Endothelial cell of umbilical vein (primary cell): Measurements from ENCODE around the gene PHLPP1. TPM values are rescaled to one million over a fixed set of nuclear protein-coding genes. Genes with fewer than 3 reads are reported as not detected.

Source experiments
- BruUV-seq: library from RNA; stranded (reverse); fragments of 400-500 nt; replicated peaks from 2 replicates; lab custom pipeline; 2021; lab: Mats Ljungman, UMichigan
- CTCF ChIA-PET: fragments of 300-600, 350-600 bp; sonication (Branson Sonifier 250); formaldehyde crosslinking; loops from one replicate; lab custom pipeline; 2021; ENCODE audit warnings: antibody characterized with exemption, inconsistent platforms; lab: Charles Lee
- POLR2A ChIA-PET: fragments of 300-600, 350-600 bp; sonication (Branson Sonifier 250); formaldehyde crosslinking; loops from one replicate; lab custom pipeline; 2021; ENCODE audit warnings: antibody characterized with exemption, inconsistent platforms; lab: Charles Lee
- DNase-seq: peaks from one replicate; pipeline ENCODE4 v3.0.0-alpha.2; 2011; ENCODE audit warnings: low read depth, low spot score
- FAIRE-seq: peaks from 2 replicates; lab custom pipeline; 2011; peaks lifted over from hg19 to GRCh38; lab: Jason Lieb, UNC
- H2AFZ ChIP-seq: 2 replicates; pipeline ENCODE4 v1.6.0; 2012; ENCODE audit warnings: low read depth, low read length, control low read depth, inconsistent platforms
- H3K27ac ChIP-seq: 2 replicates; pipeline ENCODE4 v1.5.1; 2011; ENCODE audit warnings: low read depth, mild to moderate bottlenecking, control low read depth, low read length, moderate library complexity; ENCODE audit not compliant: insufficient read depth
- H3K27me3 ChIP-seq, 2 experiments: 2 replicates each; pipeline versions ENCODE4 v1.6.0 to v1.6.1; 2011; ENCODE audit warnings: low read length in 2 of 2, mixed read lengths in 1 of 2; ENCODE audit not compliant: control insufficient read depth in 2 of 2, insufficient read depth in 2 of 2
- H3K36me3 ChIP-seq, 2 experiments: 2 replicates in 1 of 2; 3 replicates in 1 of 2; pipeline ENCODE4 v1.5.1; 2011; ENCODE audit warnings: low read length in 2 of 2, mild to moderate bottlenecking in 1 of 2, moderate library complexity in 1 of 2; ENCODE audit not compliant: control insufficient read depth in 2 of 2, insufficient read depth in 2 of 2; ENCODE audit errors: extremely low read depth in 1 of 2
- H3K4me1 ChIP-seq: 3 replicates; pipeline ENCODE4 v1.5.1; 2011; ENCODE audit warnings: mild to moderate bottlenecking, low read length; ENCODE audit not compliant: control insufficient read depth, insufficient read depth; ENCODE audit errors: extremely low read depth
- H3K4me2 ChIP-seq: 2 replicates; pipeline ENCODE4 v1.6.1; 2011; ENCODE audit warnings: low read length, control low read depth, mixed read lengths; ENCODE audit not compliant: insufficient read depth
- H3K4me3 ChIP-seq, 3 experiments: fragments of 200-600 bp in 1 of 3; sonication (generic), shearing (Covaris generic) in 1 of 3; replicated peaks in 1 of 3; 2 replicates each; pipeline ENCODE4 v1.5.1; 2011 to 2016; ENCODE audit warnings: control low read depth in 3 of 3, low read length in 3 of 3, mild to moderate bottlenecking in 2 of 3, inconsistent platforms in 1 of 3, low read depth in 1 of 3, moderate library complexity in 1 of 3; ENCODE audit not compliant: insufficient read depth in 1 of 3
- H3K79me2 ChIP-seq: 2 replicates; pipeline ENCODE4 v1.6.0; 2012; ENCODE audit warnings: low read length, inconsistent platforms; ENCODE audit not compliant: control insufficient read depth, insufficient read depth
- H3K9ac ChIP-seq: replicated peaks from 2 replicates; pipeline ENCODE3; 2011; ENCODE audit warnings: low read length, control low read depth; ENCODE audit not compliant: insufficient read depth; ENCODE audit errors: extremely low read depth
- H3K9me1 ChIP-seq: replicated peaks from 3 replicates; pipeline ENCODE4 v1.6.0; 2011; ENCODE audit warnings: mild to moderate bottlenecking, low read length; ENCODE audit not compliant: control insufficient read depth, insufficient read depth; ENCODE audit errors: extremely low read depth
- H3K9me3 ChIP-seq: replicated peaks from 2 replicates; pipeline ENCODE4 v1.5.1; 2012; ENCODE audit warnings: low read length, inconsistent platforms; ENCODE audit not compliant: control insufficient read depth, insufficient read depth
- H4K20me1 ChIP-seq: replicated peaks from 2 replicates; pipeline ENCODE3; 2011; ENCODE audit warnings: mild to moderate bottlenecking, low read length; ENCODE audit not compliant: control insufficient read depth, insufficient read depth; ENCODE audit errors: extremely low read depth
- CTCF ChIP-seq, 2 donors: IDR thresholded peaks; 1 replicate in 1 of 2; 2 replicates in 1 of 2; pipeline ENCODE4 v1.5.1; 2011; ENCODE audit warnings: low read length in 2 of 2, mild to moderate bottlenecking in 2 of 2, moderate library complexity in 2 of 2, control low read depth in 1 of 2, inconsistent platforms in 1 of 2, low read depth in 1 of 2; ENCODE audit not compliant: insufficient read depth in 1 of 2; ENCODE audit errors: extremely low read depth in 1 of 2
- EZH2 ChIP-seq: IDR thresholded peaks from 2 replicates; pipeline ENCODE4 v1.6.1; 2012; ENCODE audit warnings: borderline replicate concordance, low read depth, mild to moderate bottlenecking, moderate library complexity, low read length, inconsistent platforms; ENCODE audit not compliant: severe bottlenecking
- FOS ChIP-seq: IDR thresholded peaks from 2 replicates; pipeline ENCODE4 v1.6.1; 2011; ENCODE audit warnings: mild to moderate bottlenecking, low read length, moderate library complexity, borderline replicate concordance; ENCODE audit not compliant: insufficient read depth
- JUN ChIP-seq: IDR thresholded peaks from 2 replicates; pipeline ENCODE4 v1.6.1; 2011; ENCODE audit warnings: borderline replicate concordance, low read depth; ENCODE audit not compliant: insufficient read length, insufficient read depth
- MAX ChIP-seq: IDR thresholded peaks from 2 replicates; pipeline ENCODE4 v1.6.1; 2011; ENCODE audit not compliant: insufficient read depth, insufficient read length
- MYC ChIP-seq: IDR thresholded peaks from one replicate; pipeline ENCODE4 v1.6.1; 2011; ENCODE audit warnings: mild to moderate bottlenecking, low read depth, low read length
- POLR2A ChIP-seq: IDR thresholded peaks from 2 replicates; pipeline ENCODE4 v1.6.1; 2012; ENCODE audit warnings: low read depth, mild to moderate bottlenecking, control low read depth, low read length
- POLR2AphosphoS5 ChIP-seq: IDR thresholded peaks from 2 replicates; pipeline ENCODE4 v1.6.1; 2012; ENCODE audit warnings: low read depth, mild to moderate bottlenecking, control low read depth, low read length, moderate library complexity; ENCODE audit not compliant: insufficient read depth
- dilution Hi-C: fragments of 300-500 bp; cut with MboI; formaldehyde crosslinking; loops from one replicate; pipeline ENCODE4 v1.15.0; 2019; ENCODE audit warnings: low sequenced_read_pairs; ENCODE audit not compliant: extremely low pct_ligation_motif_present
- intact Hi-C: fragments of 100-400 bp; cut with micrococcal nuclease; formaldehyde crosslinking; loops from one replicate; pipeline ENCODE4 v1.10.0; 2022
- polyA plus RNA-seq, 4 experiments: library from polyadenylated mRNA; depleted of rRNA in 3 of 4; stranded (reverse) in 3 of 4; unstranded in 1 of 4; fragments of >200 nt; gene quantifications; 2 replicates each; pipeline versions ENCODE4 v1.2.1 to v1.2.3, GENCODE V29; 2011 to 2012; ENCODE audit warnings: missing spikeins in 1 of 4
- total RNA-seq: library from RNA; stranded (reverse); gene quantifications from 2 replicates; pipeline ENCODE4 v1.2.3, GENCODE V29; 2021

PHLPP1 gene
- total and polyA plus RNA-seq, 2 donors (not counting 3 experiments of a cell fraction or from before 2014, with no cell fraction given), result 4.0 to 10.8 TPM

- no TSS peak for BruUV-seq
- Histone ChIP-seq H3K4me1 (no peaks in the 10 kb centered on the region), H3K27ac (no peak overlapping the region), H3K9me3 (no peaks in the 10 kb centered on the region), H3K36me3 (no peaks in the 10 kb centered on the region), H3K79me2 (no peaks in the 10 kb centered on the region), H3K9me1 (no peaks in the 10 kb centered on the region), H3K27me3 (no peaks in the 10 kb centered on the region), H2AFZ (no peak overlapping the region), H3K9ac (no peak overlapping the region), H4K20me1 (no peaks in the 10 kb centered on the region), H3K4me2 (no peak overlapping the region), H3K4me3 (no peak overlapping the region)
- intact Hi-C loops, result no loop called here
- ChIA-PET CTCF (no interaction called here), POLR2A (no interaction called here)
- FAIRE-seq (no peak), DNase-seq (no peak)
- dilution Hi-C loops, result no loop called here
- TF ChIP-seq MYC (no peak), FOS (no peak), POLR2A (no peak)
Measured at GRCh38 chr18:62693659-62694058, 21.7 kb upstream of the PHLPP1 start.

GRCh38 chr18:62697636-62698035, 17.7 kb upstream of the PHLPP1 start:
- dilution Hi-C loops (no loop called here), intact Hi-C loops (no loop called here)
- no peaks in the 10 kb centered on the region for H3K4me1 ChIP-seq
- H3K9ac ChIP-seq, result no peak overlapping the region
- no peaks in the 10 kb centered on the region for H3K9me3 ChIP-seq
- H3K4me2 ChIP-seq, result no peak overlapping the region
- H3K9me1 ChIP-seq, result no peaks in the 10 kb centered on the region
- H3K36me3 ChIP-seq, result no peaks in the 10 kb centered on the region
- no peaks in the 10 kb centered on the region for H4K20me1 ChIP-seq
- no peak overlapping the region for H2AFZ ChIP-seq
- H3K79me2 ChIP-seq, result no peaks in the 10 kb centered on the region
- peaks cover 0 to 5% of the 10 kb centered on the region in 2 experiments for H3K27me3 ChIP-seq
- DNase-seq, result no peak
- H3K27ac ChIP-seq, result no peak overlapping the region
- ChIA-PET POLR2A (no interaction called here), CTCF (interaction anchor here (1.3 to 1.6 kb wide), 2 partner anchors 17 to 59 kb away, joined by 5 to 7 read pairs; partner anchors contain the start of gene PHLPP1)
- no TSS peak for BruUV-seq
- no peak for FAIRE-seq
- no peak overlapping the region for H3K4me3 ChIP-seq
- TF ChIP-seq CTCF (IDR thresholded peaks at IDR 0.05; ENCODE audit: extremely low read depth in 1 of 2, insufficient read depth in 1 of 2, low read depth in 1 of 2, low read length in 2 of 2) (no peak), POLR2AphosphoS5 (no peak), EZH2 (no peak), MAX (no peak), JUN (no peak)
